NCI-H2171 (cell line): ENCODE results near the gene SHISA9.

Source experiments
- DNase-seq: peaks from one replicate; lab custom pipeline; 2025; lab: John Stamatoyannopoulos, UW

SHISA9 gene

GRCh38 chr16:13021996-13022395, 120.6 kb downstream of the SHISA9 start:
- no peak for DNase-seq

GRCh38 chr16:13029786-13030185, 128.4 kb downstream of the SHISA9 start:
- DNase-seq, result no peak

GRCh38 chr16:13030769-13031168, 129.4 kb downstream of the SHISA9 start:
- no peak for DNase-seq

GRCh38 chr16:13032911-13033310, 131.5 kb downstream of the SHISA9 start:
- DNase-seq, result no peak

GRCh38 chr16:13036600-13036999, 135.2 kb downstream of the SHISA9 start:
- no peak for DNase-seq

- no peak for DNase-seq
Measured at GRCh38 chr16:13038591-13038990, 137.2 kb downstream of the SHISA9 start.

- no peak for DNase-seq
Measured at GRCh38 chr16:13039526-13039925, 138.1 kb downstream of the SHISA9 start.

- DNase-seq, result no peak
Measured at GRCh38 chr16:13041180-13041579, 139.8 kb downstream of the SHISA9 start.

GRCh38 chr16:13041646-13042290, 140.4 kb downstream of the SHISA9 start:
- no peak for DNase-seq

GRCh38 chr16:13042291-13042685, 140.9 kb downstream of the SHISA9 start:
- DNase-seq, result no peak

GRCh38 chr16:13046061-13046821, 144.8 kb downstream of the SHISA9 start:
- DNase-seq, result no peak

GRCh38 chr16:13047276-13047675, 145.9 kb downstream of the SHISA9 start:
- DNase-seq, result no peak

GRCh38 chr16:13049688-13050087, 148.3 kb downstream of the SHISA9 start:
- DNase-seq, result no peak

GRCh38 chr16:13052431-13052830, 151.0 kb downstream of the SHISA9 start:
- DNase-seq, result peak; percentile 75

- no peak for DNase-seq
Measured at GRCh38 chr16:13055480-13055879, 154.1 kb downstream of the SHISA9 start.

GRCh38 chr16:13056607-13057006, 155.2 kb downstream of the SHISA9 start:
- DNase-seq, result no peak

GRCh38 chr16:13060932-13061331, 159.5 kb downstream of the SHISA9 start:
- no peak for DNase-seq

- DNase-seq, result no peak
Measured at GRCh38 chr16:13061691-13062090, 160.3 kb downstream of the SHISA9 start.

GRCh38 chr16:13062219-13062618, 160.8 kb downstream of the SHISA9 start:
- no peak for DNase-seq

GRCh38 chr16:13063457-13063856, 162.1 kb downstream of the SHISA9 start:
- DNase-seq, result no peak

- no peak for DNase-seq
Measured at GRCh38 chr16:13064821-13065220, 163.4 kb downstream of the SHISA9 start.

GRCh38 chr16:13067648-13068047, 166.2 kb downstream of the SHISA9 start:
- DNase-seq, result no peak

- no peak for DNase-seq
Measured at GRCh38 chr16:13068912-13069583, 167.7 kb downstream of the SHISA9 start.
